Bone marrow (tissue), 2 donors: Measurements from ENCODE around the gene MYT1.

Experiments used
- DNase-seq, 2 donors: peaks; one replicate each; lab custom pipeline; 2025; lab: John Stamatoyannopoulos, UW

Gene MYT1

DNA sequence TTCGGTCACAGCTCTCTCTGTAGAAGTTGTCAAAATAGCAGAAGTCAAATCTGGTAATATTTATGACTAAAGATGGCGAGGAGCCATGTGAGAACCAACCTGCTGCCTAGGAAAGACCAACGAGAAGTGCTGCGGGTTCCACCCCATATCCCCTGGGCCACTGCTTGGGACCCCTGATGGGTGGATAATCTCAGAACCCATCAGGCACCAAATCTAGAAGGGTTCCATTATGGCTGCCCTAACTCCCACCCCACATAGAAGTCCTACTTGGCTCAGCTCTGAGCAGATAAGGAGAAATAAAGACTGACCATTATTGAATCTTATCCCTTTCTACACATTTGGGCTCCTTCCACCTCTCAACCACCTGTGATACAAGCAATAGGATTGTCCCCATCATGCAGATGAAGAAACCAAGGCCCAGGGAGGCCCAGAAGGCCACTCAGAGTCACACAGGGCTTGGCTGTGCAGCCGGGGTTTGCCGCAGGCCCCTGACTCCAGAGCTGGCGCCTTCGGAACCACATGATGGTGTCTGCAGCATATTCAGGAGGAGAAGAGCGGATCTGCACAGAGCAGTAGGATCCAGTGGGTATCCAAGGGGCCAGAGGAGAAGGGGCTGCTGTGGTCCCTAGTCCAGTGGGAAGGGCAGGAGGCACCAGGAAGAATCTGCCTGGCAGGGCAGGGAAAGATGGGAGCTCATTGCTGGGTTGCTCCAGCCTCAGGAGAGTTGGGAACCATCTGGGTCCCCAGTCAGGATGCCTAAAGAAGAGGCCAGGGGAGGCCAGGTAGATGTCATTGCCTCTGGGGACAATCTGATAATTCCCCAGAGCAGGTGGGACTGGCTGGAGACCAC is 81.7 kb downstream of the MYT1 start:
- DNase-seq = no peak

DNA sequence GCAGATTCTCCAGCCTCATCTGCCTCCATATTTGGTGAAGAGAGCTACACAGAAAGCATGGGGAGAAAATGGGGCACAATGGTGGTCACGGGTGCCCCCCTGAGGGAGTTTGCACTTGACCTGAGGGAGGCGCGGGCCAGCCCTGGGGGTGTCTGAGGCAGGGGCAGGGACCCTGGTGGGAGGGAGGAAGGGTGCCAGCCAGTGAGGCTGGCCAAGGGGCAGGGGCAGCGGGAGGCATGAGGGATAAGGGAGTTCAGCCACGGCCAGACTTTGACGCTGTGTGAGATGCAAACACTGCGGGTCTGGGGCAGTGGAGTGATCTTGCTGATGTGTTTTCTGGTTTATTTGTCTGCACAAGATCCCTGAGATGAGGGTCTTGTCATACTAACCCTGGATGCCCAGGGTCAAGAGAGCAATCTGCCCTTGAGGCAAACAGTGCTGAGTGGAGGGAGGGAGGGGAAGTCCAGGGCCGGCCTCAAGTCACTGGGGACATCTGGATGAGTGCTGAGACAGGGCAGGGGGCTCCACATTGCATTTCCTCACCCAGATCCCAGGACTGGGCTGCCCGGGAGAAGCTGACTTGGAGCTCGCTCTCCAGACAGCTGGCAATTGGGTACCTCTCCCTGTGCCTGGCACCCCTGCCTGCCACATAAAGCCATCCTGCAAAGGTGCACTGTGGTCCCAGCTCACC is 82.5 kb downstream of the MYT1 start:
- DNase-seq = no peak

DNA sequence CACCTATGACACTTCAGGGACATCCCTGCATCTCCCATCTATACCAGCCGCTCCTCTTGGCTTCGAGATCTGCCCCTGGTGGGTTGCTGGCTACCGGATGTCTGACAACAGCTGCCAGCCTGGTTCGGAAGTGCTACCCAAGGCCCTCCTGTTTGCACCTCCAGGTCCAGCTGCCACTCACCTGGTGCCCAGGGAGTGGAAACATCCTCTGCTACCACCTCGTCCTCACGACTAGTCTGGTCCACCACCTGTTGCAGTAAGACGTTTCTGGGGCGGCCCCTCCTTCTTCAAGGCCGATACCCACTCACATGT is 83.0 kb downstream of the MYT1 start:
- no peak for DNase-seq

DNA sequence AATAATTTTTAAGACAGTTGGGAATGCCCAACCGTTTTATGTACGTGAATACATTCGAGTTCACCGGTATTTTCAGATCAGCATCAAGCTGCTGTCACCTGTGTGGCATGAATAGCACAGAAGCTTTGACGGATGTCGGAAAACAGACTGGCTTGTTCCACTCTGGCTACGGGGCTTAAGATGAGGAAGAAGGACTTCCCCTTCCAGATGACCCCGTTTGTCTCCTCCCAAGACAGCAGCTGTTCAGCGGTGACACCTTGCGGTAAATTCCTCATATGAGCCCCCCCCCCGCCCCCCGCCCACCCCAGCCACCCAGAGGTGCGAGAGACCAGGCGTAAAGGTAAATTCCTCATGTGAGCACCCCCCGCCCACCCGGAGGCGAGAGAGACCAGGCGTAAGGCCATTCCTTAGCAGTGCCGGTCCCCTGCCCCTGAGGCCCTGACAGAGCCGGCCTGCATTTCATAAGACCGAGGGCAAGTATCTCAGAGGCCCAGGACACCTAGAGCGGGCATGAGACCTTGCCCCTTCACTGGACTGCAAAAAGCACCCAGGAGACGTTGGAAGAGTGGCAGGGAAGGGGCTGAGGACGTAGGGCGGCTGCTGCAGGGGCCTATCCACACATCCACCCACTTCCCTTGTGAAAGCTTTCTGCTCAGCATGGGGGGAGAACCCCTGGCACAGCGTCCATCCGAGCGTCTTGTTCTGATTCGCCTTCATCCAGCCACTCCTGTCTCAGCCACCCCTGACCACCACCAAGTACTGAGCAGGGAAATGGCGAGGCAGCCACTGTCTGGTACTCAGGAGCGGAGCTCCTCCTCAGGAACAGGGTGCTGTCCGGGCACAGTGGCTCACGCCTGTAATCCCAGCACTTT is 84.0 kb downstream of the MYT1 start:
- no peak for DNase-seq

DNA sequence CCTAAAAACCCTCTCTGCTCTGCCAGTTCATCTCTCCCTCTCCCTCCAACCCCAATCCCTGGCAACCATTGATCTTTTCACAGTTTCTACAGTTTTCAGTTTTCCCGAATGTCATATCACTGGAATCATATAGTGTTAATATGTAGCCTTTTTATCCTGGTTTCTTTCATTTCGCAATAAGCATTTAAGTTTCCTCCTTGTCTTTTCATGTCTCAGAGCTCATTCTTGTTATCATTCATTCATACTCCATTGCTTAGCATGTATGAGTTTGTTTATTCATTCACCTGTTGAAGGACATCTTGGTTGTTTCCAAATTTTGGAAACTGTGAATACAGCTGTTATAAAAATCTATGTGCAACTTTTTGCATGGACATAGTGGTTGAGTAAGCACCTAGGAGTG is 85.8 kb downstream of the MYT1 start:
- no peak for DNase-seq

DNA sequence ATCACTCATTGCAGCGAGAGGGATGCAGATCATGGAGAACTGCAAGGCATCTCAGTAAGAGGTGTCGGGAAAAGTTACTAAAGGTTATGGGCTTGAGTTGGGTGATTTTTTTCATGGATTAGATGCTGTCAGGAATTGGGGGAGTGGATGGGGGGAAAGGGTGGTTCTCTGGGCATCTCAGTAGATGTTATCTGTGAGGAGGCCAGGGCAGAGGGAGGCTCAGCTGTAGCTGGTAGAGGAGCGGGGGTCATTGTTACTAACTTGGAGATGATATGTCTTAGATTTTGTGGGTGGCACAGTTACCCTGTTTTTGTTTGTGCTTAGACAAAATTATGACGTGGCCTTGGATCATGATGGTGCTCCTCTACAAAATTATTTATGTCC is 88.7 kb downstream of the MYT1 start:
- no peak for DNase-seq

DNA sequence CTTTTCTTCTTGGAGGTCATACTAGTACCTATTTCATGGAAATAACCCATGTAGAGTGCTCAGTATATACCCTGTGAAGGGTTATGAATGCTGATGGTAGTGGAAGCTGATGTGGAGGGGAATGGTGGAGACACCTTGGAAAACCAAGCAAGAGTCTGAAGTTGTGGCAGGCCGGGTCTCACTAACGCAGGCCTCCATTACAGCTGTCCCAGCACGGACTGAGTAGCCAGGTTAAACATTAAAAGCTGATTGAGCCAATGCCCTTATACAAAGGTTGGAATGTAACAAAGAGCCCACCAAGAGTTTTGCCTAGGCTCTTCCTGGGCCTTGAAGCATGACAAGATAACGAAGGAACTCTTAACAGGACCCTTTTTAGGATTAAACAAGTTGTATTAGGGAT is 89.2 kb downstream of the MYT1 start:
- no peak for DNase-seq

DNA sequence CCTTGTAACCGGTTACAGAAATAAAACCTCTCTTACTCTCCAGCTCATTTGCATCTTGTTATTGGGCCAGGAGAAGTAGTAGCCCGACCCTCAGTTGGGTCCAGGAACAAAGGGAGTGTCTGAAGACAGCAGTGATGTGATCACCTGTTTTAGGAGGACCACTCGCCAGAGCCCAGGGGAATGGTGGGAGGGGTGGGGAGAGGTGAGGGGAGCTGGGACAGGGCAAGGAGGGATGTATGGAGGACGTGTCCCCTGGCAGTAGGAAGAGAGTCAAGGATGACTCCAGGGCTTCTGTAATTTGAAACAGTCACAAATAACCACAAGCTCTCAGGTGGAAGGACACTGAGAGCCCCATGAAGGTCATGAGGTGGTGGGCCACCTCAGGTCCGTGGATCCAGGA is 89.9 kb downstream of the MYT1 start:
- no peak for DNase-seq

DNA sequence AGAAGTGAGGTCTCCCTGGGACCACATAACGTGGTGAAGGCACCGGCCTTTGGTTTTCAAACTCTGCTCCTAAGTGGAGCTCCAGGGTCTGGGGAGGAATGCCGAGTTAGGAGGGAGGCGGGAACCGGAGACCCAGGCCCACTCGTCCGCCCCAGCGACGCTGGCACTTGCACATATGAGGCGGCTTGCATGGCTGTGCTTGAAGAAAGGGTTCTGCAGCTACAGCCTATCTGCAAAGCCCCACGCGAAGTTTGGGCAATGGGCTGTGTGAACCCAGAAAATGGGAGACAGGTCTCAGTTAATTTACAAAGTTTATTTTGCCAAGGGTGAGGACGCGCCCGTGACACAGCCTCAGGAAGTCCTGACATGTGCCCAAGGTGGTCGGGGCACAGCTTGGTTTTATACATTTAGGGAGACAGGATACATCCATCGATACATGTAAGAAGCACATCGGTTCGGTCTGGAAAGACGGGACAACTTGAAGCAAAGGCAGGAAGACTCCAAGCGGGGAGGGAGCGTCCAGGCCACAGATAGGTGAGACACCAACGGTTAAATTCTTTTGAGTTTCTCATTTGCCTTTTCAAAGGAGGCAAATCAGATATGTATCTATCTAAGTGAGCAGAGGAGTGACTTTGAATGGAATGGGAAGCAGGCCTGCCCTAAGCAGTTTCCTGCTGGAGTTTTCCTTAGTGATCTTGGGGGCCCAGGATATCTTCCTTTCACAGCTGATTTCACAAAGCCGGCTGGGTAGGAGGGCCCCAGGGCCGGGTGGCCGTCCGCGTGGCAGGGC is 90.5 kb downstream of the MYT1 start:
- no peak for DNase-seq

DNA sequence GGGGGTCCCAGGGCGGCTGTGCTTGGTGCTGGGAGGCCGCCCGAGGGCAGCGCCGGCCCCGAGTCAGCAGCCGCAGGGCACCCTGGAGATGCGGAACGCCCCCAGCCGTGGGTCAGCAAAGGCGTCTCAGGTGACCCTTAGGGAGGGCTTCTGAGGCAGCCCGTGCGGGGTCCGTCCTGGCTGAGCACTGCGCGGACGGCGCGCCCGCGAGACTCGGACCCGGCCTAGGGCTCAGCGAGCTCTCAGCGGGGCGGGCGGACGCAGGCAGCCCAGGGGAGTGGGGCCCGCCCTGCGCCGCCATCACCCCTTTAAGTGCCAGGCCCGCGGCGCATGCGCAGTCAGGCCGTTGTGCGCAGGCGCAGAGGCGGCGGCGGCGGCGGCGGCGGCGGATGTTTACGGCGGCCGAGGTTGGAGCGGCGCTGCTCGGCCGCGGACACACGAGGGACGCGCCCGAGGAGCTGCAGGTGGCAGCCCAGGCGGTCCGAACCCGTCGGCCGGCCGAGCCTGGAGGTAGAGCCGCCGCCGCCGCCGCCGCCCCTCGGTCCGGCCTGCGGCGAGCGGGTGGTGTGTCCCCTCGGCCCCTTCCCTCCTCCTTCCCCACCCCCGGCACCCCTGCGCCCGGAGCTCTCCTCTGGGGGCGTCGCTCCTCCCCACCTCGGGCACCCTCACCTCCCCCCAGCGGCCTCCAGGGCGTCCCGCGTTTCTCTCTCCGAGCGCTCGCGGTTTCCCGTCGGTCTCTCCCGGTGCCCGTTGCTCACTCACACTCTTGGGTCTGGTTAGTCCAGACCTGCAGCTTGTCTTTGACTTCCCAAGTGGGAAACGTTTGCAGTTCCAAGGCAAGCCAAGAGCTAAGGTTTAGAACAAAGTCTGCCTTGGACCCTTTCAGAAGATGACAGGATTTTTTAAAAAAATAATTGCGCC is 91.4 kb downstream of the MYT1 start, which contains the start of gene PCMTD2:
Gene PCMTD2, plus strand, starts transcription at position 388 of the 921 bp plus-strand sequence. CDS start 4,218 bp downstream, outside the sequence.
- peak; percentile 54 to 77 for DNase-seq

DNA sequence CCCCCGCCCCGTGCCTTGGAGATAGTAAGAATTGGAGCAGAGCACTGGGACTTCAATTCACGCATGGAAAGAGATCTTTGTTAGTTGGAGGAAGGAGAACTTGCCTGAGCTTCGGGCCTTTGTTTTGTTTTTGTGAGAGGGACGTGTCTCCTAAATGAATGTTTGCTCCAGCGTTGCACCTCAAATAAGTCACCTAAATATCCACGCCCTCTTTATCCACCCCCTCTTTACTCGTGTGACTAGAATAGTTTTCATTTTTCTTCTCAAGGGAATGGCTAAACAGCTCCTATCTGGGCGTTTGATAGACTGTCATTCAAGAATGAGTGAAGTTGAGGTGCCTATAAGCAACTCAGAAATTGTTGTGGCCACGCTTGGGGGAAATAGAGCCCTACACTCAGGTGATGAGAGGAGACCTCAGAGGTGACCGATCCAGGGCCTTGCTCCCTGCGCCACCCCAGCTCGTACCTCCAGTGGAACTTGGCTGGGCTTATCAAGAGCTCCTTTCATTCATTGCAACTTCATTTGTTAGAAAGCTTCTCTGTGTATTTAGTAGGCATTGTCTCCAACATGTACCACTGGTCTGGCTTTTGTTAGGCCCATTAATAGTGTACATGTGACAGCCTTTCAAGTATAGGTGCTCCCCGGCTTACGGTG is 92.2 kb downstream of the MYT1 start:
- DNase-seq = no peak

DNA sequence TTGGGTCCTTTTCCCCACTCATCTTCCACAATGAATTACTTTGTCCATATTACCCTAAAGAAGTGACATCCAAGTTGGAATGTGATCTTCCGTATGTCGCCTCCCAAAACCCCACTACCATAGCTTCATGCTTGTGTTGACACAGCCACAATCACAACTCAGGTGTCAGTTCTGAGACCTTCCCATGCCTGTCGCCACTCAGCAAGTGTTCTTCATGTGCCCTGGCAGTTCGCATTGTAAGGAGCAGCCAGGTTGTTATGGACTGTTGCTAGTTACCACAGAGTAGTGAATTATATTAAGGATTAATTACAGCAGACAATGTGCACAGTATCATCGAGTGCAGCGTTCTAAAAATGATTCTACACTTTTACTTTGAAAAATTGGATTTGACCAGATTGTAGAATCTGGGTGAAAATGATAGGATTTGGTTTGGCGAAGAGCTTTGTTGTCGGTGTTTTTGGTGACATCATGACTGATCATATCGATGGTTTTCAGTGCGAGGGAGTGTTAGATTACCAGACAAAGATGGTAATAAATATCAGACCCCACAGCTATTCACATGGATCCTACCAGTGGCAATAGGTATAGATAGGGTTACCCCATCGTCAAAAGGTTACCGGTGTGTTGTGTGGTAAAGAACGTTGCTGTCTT is 93.0 kb downstream of the MYT1 start:
- DNase-seq = no peak

DNA sequence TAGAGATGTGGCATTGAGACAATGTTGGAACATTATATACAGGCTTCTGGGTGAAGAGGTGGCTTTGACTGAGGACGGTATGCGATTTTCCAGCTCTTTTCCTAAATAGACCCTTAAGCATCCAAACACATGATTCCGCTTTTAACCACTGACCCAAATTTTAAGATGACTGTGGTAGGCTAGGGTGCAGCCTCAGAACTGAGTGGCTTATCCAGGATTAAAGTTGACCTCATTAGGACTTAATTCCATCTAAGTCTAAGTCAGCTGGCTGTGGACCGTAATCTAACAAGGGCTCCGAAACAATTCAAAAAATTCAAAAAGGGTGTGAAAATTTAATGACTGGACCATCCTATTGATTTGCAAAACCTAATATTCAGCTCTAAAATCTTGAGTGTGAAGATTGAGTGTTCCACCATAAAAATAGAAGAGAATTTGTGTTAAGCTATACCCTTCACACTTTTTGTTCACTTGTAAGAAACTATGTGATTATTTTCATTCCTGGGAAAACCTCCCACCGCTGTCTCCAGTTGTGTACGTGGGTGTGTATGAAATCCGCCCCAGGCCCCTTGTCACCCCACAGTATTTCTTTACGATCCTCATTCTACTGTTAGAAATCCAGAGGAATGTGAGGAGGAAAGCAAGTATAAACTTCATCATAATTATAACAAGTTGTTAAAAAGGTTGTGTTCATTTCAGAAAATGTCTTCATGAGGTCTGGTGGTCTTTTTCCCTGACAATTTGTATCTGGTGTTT is 94.0 kb downstream of the MYT1 start:
- no peak for DNase-seq

DNA sequence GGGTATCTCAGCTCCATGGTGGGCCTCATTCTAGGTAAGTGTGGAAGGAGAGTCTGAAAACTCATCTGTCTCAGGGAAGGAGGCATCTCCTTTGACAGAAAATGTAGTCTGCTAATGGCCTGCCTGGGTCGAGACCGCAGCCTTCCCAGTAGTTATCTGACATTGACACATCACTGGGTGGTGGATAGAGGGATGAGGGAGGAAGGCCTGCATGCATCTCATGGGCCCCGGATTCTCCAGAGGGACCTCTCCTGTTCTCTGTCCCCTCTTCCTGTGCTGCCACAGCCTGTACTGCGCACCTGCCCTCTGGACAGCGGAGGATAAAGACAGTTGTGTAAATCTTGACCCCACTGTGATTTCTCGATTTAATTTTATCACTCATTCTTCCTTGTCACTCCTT is 96.0 kb downstream of the MYT1 start:
- DNase-seq = no peak

DNA sequence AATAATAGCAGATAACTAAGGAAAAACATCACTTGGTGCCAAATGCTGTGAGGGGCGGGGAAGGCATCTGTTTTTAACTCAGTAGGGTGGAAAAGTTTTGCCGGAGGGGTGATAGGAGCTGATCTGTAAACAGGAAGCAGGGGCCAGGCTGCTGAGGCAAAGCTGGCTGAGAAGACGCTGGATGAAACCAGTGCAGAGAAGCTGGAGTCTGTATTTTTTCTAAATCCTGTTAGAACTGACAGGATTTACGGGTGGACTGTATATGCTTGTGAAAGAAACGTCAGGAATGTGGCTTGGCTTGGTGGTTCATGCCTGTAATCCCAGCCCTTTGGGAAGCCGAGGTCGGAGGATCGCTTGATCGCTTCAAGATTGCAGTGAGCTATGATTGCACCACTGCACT is 96.9 kb downstream of the MYT1 start:
- no peak for DNase-seq

DNA sequence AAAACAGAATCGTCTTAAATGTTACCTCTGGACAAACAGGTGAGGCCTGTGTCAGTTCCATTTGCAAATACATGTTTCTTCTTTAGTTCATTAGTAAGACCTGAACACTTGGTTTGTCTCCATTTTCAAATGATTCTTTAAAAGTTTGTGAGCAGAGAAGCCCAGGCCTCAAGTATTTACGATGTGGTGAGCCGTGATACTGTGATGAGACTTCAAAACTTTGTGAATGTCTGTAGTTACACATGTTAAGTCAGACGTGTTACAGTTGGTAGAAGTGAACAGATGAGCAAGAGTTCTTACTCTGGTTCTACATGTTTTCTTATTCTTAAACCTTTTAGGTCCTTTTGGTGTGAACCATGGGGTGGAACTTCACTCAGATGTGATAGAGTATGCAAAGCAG is 99.8 kb downstream of the MYT1 start:
- no peak for DNase-seq

DNA sequence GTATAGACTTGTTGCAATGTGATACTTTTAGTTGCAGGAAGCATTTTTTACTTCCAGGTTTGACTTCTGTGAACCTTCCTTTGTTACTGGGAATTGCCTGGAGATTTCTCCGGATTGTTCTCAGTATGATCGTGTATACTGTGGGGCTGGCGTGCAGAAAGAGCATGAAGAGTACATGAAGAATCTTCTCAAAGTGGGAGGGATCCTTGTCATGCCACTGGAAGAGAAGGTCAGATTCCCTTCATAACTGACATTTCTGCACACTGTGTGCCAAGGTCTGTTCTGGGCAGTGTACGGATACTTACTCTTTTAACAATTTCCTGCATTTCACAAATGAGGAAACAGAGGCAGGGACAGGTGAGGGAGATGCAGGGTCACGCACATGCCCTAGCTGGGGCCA is 100.9 kb downstream of the MYT1 start:
- DNase-seq = no peak

DNA sequence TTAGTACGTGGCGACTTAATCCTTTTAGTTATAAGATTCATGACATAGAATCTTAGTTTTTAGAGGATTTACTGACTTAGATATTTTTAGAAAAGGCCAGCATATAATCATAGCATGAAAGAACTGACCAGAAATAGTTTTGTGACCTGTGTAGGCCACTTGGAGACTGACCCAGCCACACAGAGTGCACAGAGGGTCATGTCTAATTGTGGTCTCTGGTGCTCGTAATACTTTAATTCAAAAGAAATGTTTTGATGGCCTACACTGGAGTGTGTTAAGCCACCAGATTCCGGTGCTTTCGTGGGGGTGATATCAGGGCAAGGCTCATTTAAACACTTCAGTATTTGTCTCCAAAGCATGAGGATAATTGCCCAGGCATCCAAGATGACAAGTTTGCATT is 102.7 kb downstream of the MYT1 start:
- DNase-seq = no peak

DNA sequence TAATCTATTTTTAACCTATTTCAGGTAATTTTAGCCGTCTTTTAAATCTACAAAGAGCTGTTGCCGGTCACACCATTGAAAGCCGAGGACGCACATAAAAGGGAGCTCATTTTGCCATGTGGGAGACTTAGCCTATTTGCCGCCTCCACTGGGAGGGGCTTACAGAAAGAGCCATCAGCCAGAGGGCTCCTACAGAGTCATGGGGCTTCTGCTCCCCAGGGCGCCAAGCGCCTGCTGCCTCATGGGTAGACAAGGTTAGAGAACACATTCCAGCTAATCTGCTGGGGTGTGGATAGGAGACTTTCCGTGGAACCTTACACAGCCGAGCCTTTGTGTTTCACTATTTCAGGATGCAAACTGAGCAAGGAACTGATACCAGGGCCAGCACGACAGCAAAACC is 103.9 kb downstream of the MYT1 start:
- DNase-seq = no peak
